IMR-90 (cell line): ENCODE results near the gene GBP3. TPM values are rescaled to one million over a fixed set of nuclear protein-coding genes. Genes with fewer than 3 reads are reported as not detected.

Source experiments
- ATAC-seq: fragments of 200-7000 bp; cut with Tn5 transposase; 2 replicates; pipeline ENCODE4 v1.9.1; 2020; ENCODE audit warnings: low read depth, mild to moderate bottlenecking, moderate library complexity
- BruUV-seq: library from RNA; stranded (reverse); fragments of 400-500 nt; replicated peaks from 2 replicates; lab custom pipeline; 2021; lab: Mats Ljungman, UMichigan
- CTCF ChIA-PET: fragments of 300-600 bp; formaldehyde crosslinking; extraction: SDS; loops from one replicate; lab custom pipeline; 2021; ENCODE audit warnings: antibody characterized with exemption; lab: Yijun Ruan, JAX
- POLR2A ChIA-PET: fragments of 300-600 bp; sonication (Branson Sonifier 250); formaldehyde crosslinking; loops from one replicate; lab custom pipeline; 2022; ENCODE audit warnings: antibody characterized with exemption; ENCODE audit not compliant: unreplicated experiment; lab: Charles Lee
- DNase-seq: peaks from one replicate; pipeline ENCODE4 v3.0.0; 2013
- H2AFZ ChIP-seq: replicated peaks from 2 replicates; pipeline ENCODE3; 2013; ENCODE audit warnings: low read length, mild to moderate bottlenecking; ENCODE audit not compliant: poor library complexity
- H2AK5ac ChIP-seq: 2 replicates; pipeline ENCODE4 v1.6.1; 2013; ENCODE audit warnings: low read depth, low read length, inconsistent platforms
- H2AK9ac ChIP-seq: replicated peaks from 2 replicates; pipeline ENCODE3; 2013; ENCODE audit warnings: mild to moderate bottlenecking, low read depth, low read length, moderate library complexity; ENCODE audit not compliant: poor library complexity
- H2BK120ac ChIP-seq: 2 replicates; pipeline ENCODE4 v1.6.1; 2013; ENCODE audit warnings: low read depth, low read length, inconsistent platforms
- H2BK15ac ChIP-seq: 3 replicates; pipeline ENCODE4 v1.6.1; 2013; ENCODE audit warnings: low read depth, low read length, inconsistent platforms
- H2BK20ac ChIP-seq: 2 replicates; pipeline ENCODE4 v1.6.1; 2013; ENCODE audit warnings: low read depth, mild to moderate bottlenecking, inconsistent platforms, low read length, moderate library complexity
- H2BK5ac ChIP-seq: 2 replicates; pipeline ENCODE4 v1.6.1; 2013; ENCODE audit warnings: mild to moderate bottlenecking, low read depth, low read length, inconsistent platforms; ENCODE audit not compliant: poor library complexity, severe bottlenecking
- H3K14ac ChIP-seq: replicated peaks from 2 replicates; pipeline ENCODE4 v1.6.1; 2013; ENCODE audit warnings: low read depth, low read length, inconsistent platforms
- H3K18ac ChIP-seq: 2 replicates; pipeline ENCODE4 v1.6.1; 2013; ENCODE audit warnings: low read depth, low read length, control low read depth
- H3K23ac ChIP-seq: 2 replicates; pipeline ENCODE4 v1.6.1; 2013; ENCODE audit warnings: low read depth, low read length, inconsistent platforms
- H3K27ac ChIP-seq: 2 replicates; pipeline ENCODE4 v1.5.1; 2013; ENCODE audit warnings: mild to moderate bottlenecking, control low read depth, low read length; ENCODE audit not compliant: insufficient read depth
- H3K27me3 ChIP-seq: 2 replicates; pipeline ENCODE4 v1.6.1; 2013; ENCODE audit warnings: low read length; ENCODE audit not compliant: control insufficient read depth, insufficient read depth
- H3K36me3 ChIP-seq: 2 replicates; pipeline ENCODE4 v1.6.1; 2013; ENCODE audit warnings: low read length, mixed read lengths; ENCODE audit not compliant: control insufficient read depth, insufficient read depth
- H3K4ac ChIP-seq: 2 replicates; pipeline ENCODE4 v1.6.1; 2013; ENCODE audit warnings: low read depth, low read length, inconsistent platforms
- H3K4me1 ChIP-seq: 2 replicates; pipeline ENCODE4 v1.6.1; 2013; ENCODE audit warnings: low read length, mixed read lengths; ENCODE audit not compliant: control insufficient read depth, insufficient read depth
- H3K4me2 ChIP-seq: 2 replicates; pipeline ENCODE4 v1.6.1; 2013; ENCODE audit warnings: low read depth, mild to moderate bottlenecking, control low read depth, low read length, moderate library complexity
- H3K4me3 ChIP-seq: 2 replicates; pipeline ENCODE4 v1.5.1; 2013; ENCODE audit warnings: low read depth, mild to moderate bottlenecking, control low read depth, low read length, moderate library complexity; ENCODE audit not compliant: insufficient read depth
- H3K56ac ChIP-seq: 2 replicates; pipeline ENCODE4 v1.6.1; 2013; ENCODE audit warnings: low read length, inconsistent platforms; ENCODE audit not compliant: insufficient read depth; ENCODE audit errors: extremely low read depth
- H3K79me1 ChIP-seq, 2 experiments: 2 replicates each; pipeline ENCODE4 v1.6.1; 2013; ENCODE audit warnings: low read length in 2 of 2, inconsistent platforms in 1 of 2, low read depth in 1 of 2
- H3K9ac ChIP-seq: 2 replicates; pipeline ENCODE4 v1.6.1; 2013; ENCODE audit warnings: low read depth, low read length, control low read depth
- H3K9me1 ChIP-seq: 2 replicates; pipeline ENCODE4 v1.6.1; 2013; ENCODE audit warnings: low read length, inconsistent platforms; ENCODE audit not compliant: insufficient read depth
- H3K9me3 ChIP-seq: 2 replicates; pipeline ENCODE4 v1.6.1; 2013; ENCODE audit warnings: low read length; ENCODE audit not compliant: control insufficient read depth, insufficient read depth
- H4K20me1 ChIP-seq: 2 replicates; pipeline ENCODE4 v1.6.1; 2013; ENCODE audit warnings: low read length, inconsistent platforms; ENCODE audit not compliant: insufficient read depth
- H4K5ac ChIP-seq: 2 replicates; pipeline ENCODE4 v1.6.1; 2013; ENCODE audit warnings: mild to moderate bottlenecking, low read depth, low read length, control low read depth
- H4K8ac ChIP-seq, 2 experiments: 2 replicates each; pipeline ENCODE4 v1.6.1; 2013; ENCODE audit warnings: low read depth in 2 of 2, low read length in 2 of 2, control low read depth in 1 of 2, inconsistent platforms in 1 of 2
- H4K91ac ChIP-seq: 2 replicates; pipeline ENCODE4 v1.6.1; 2013; ENCODE audit warnings: low read depth, low read length, inconsistent platforms; ENCODE audit not compliant: insufficient read depth
- BHLHE40 ChIP-seq: fragments of 150-350 bp; IDR thresholded peaks from 2 replicates; pipeline ENCODE4 v1.6.1; 2016; ENCODE audit warnings: mild to moderate bottlenecking, low read depth, low read length
- CEBPB ChIP-seq: IDR thresholded peaks from 2 replicates; pipeline ENCODE4 v1.6.1; 2012; ENCODE audit warnings: low read depth, low read length, improper control_type of control experiment
- FOS ChIP-seq: fragments of 150-350 bp; IDR thresholded peaks from 2 replicates; pipeline ENCODE4 v1.6.1; 2016; ENCODE audit warnings: low read depth, low read length
- MAZ ChIP-seq: IDR thresholded peaks from 2 replicates; pipeline ENCODE4 v1.6.1; 2012; ENCODE audit warnings: low read depth, mild to moderate bottlenecking, low read length, improper control_type of control experiment, moderate library complexity, borderline replicate concordance
- MXI1 ChIP-seq: IDR thresholded peaks from 2 replicates; pipeline ENCODE4 v1.6.1; 2012; ENCODE audit warnings: low read depth, mild to moderate bottlenecking, low read length, moderate library complexity, borderline replicate concordance
- NFE2L2 ChIP-seq: fragments of 150-350 bp; IDR thresholded peaks from 2 replicates; pipeline ENCODE4 v1.6.1; 2016; ENCODE audit warnings: low read depth, mild to moderate bottlenecking, low read length
- POLR2A ChIP-seq: IDR thresholded peaks from 2 replicates; pipeline ENCODE4 v1.6.1; 2012; ENCODE audit warnings: mild to moderate bottlenecking, low read depth, low read length
- RAD21 ChIP-seq: IDR thresholded peaks from 2 replicates; pipeline ENCODE4 v1.6.1; 2012; ENCODE audit warnings: low read length, improper control_type of control experiment
- RFX5 ChIP-seq: IDR thresholded peaks from 2 replicates; pipeline ENCODE4 v1.8.0; 2012; ENCODE audit warnings: low read depth, mild to moderate bottlenecking, low read length, moderate library complexity
- SMC3 ChIP-seq: fragments of 150-350 bp; IDR thresholded peaks from 2 replicates; pipeline ENCODE4 v1.6.1; 2016; ENCODE audit warnings: low read depth, mild to moderate bottlenecking, antibody characterized with exemption, low read length, moderate library complexity
- WGBS, 2 experiments: methylation state at CpG; one replicate each; pipeline versions ENCODE4 v1.1.5 to v1.1.7; 2013; ENCODE audit warnings: missing lambda C conversion rate in 2 of 2; ENCODE audit not compliant: insufficient read length in 1 of 2; ENCODE audit errors: extremely low coverage in 2 of 2; 5-methylcytosine and 5-hydroxymethylcytosine counted together
- dilution Hi-C: fragments of 300-500 bp; cut with HindIII; formaldehyde crosslinking; loops from one replicate; pipeline ENCODE4 v1.14.3; 2018; ENCODE audit warnings: low sequenced_read_pairs; ENCODE audit not compliant: unreplicated experiment
- in situ Hi-C: fragments of 300-500 bp; cut with MboI; formaldehyde crosslinking; loops from 3 replicates; pipeline ENCODE4 v1.14.3; 2019; ENCODE audit warnings: low sequenced_read_pairs, inconsistent platforms, mixed read lengths
- intact Hi-C: fragments of 100-400 bp; cut with micrococcal nuclease; formaldehyde crosslinking; loops from 2 replicates; pipeline ENCODE4 v1.10.0; 2022
- polyA plus RNA-seq, 3 experiments: library from polyadenylated mRNA; depleted of rRNA; stranded (reverse); fragments of >200 nt; gene quantifications; 2 replicates each; pipeline ENCODE4 v1.2.3, GENCODE V29; 2012; ENCODE audit warnings: low replicate concordance in 1 of 3
- total RNA-seq: library from RNA; depleted of rRNA; stranded (reverse); fragments of >200 nt; gene quantifications from 2 replicates; pipeline ENCODE4 v1.2.3, GENCODE V29; 2012
- TF ChIP-seq, protein P1 (sequence below): fragments of 150-350 bp; IDR thresholded peaks from 2 replicates; pipeline ENCODE4 v1.6.1; 2016; ENCODE audit warnings: low read depth, mild to moderate bottlenecking, low read length, moderate library complexity, borderline replicate concordance

GBP3 gene
- total and polyA plus RNA-seq, 2 of the 4 experiments (the other 2 are of a cell fraction): 21.9 to 50.0 TPM

DNA sequence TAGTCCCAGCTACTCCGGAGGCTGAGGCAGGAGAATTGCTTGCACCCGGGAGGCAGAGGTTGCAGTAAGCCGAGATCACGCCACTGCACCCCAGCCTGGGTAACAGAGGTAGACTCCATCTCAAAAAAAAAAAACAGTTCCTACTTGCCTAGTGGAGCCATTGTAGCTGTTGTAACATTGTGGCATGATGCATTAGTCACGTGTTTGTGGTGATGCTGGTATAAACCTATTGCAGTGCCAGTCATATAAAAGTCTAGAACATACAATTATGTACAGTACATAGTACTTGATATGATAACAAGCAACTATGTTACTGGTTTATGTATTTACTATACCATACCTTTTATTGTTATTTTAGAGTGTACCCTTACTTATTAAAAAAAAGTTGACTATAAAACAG, 46.4 kb downstream of the GBP3 start:
- Histone ChIP-seq H2AK5ac (no peak overlapping the region), H3K23ac (no peak overlapping the region), H3K9me3 (0 out of 2 replicates have a peak, but pooled peaks cover 1% of the 10 kb centered on the region), H3K4me2 (no peak overlapping the region), H3K56ac (no peak overlapping the region), H3K4me1 (0 out of 2 replicates have a peak, but pooled peaks cover 2% of the 10 kb centered on the region), H2BK15ac (no peak overlapping the region), H3K4me3 (no peak overlapping the region), H4K8ac (no peak overlapping the region), H3K14ac (no peak overlapping the region), H3K9me1 (0 out of 2 replicates have a peak, but pooled peaks cover 3% of the 10 kb centered on the region), H2BK5ac (no peak overlapping the region), H3K27me3 (no peaks in the 10 kb centered on the region), H3K4ac (no peak overlapping the region), H2AFZ (no peak overlapping the region), H4K5ac (no peak overlapping the region), H2BK20ac (no peak overlapping the region), H2BK120ac (no peak overlapping the region), H4K20me1 (peaks cover 11% of the 10 kb centered on the region; the same call in 1 of the 2 replicates), H2AK9ac (no peak overlapping the region), H4K91ac (no peak overlapping the region), H3K9ac (no peak overlapping the region), H3K79me1 (peaks cover 22% of the 10 kb centered on the region in 2 experiments), H3K27ac (no peak overlapping the region), H3K18ac (no peak overlapping the region), H3K36me3 (peaks cover 6% of the 10 kb centered on the region; the same call in 1 of the 2 replicates)
- 100% methylated on average over 1 of the region's 5 CpGs; no CpG with 5 or more reads in 1 of the 2 experiments for WGBS, 2 experiments
- in situ Hi-C loops: no loop called here
- POLR2A ChIA-PET: interaction anchor here (0.6 kb wide), 1 partner anchor 477 kb away, joined by 3 read pairs; no protein-coding TSS in a partner anchor
- DNase-seq (no peak), ATAC-seq (no peak)
- CTCF ChIA-PET: no interaction called here
- TF ChIP-seq, protein P1, sequence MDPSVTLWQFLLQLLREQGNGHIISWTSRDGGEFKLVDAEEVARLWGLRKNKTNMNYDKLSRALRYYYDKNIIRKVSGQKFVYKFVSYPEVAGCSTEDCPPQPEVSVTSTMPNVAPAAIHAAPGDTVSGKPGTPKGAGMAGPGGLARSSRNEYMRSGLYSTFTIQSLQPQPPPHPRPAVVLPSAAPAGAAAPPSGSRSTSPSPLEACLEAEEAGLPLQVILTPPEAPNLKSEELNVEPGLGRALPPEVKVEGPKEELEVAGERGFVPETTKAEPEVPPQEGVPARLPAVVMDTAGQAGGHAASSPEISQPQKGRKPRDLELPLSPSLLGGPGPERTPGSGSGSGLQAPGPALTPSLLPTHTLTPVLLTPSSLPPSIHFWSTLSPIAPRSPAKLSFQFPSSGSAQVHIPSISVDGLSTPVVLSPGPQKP: no peak
- TF ChIP-seq NFE2L2 (no peak), FOS (no peak), CEBPB (no peak), MAZ (no peak), RAD21 (no peak), MXI1 (no peak), BHLHE40 (no peak), RFX5 (no peak), POLR2A (no peak), SMC3 (no peak)
- intact Hi-C loops: no loop called here
- BruUV-seq: no TSS peak
- dilution Hi-C loops: no loop called here
